Lung (tissue), 12 donors: ENCODE data around the gene TNFSF4. TPM values are rescaled to one million over a fixed set of nuclear protein-coding genes. Genes with fewer than 3 reads are reported as not detected.
"Not testable (repeated sequence)": the region's sequence is repeated elsewhere in the genome, so short reads cannot be mapped to it uniquely, and the experiment has no call there.

Experiments used
- ATAC-seq: fragments of 200-7000 bp; cut with Tn5 transposase; one replicate; pipeline ENCODE4 v1.9.1; 2020; ENCODE audit warnings: moderate number of reproducible peaks; ENCODE audit not compliant: insufficient read depth, low FRiP score
- DNase-seq, 3 donors: peaks; one replicate each; pipeline ENCODE4 v3.0.0-alpha.2; 2013 to 2017
- H3K27ac ChIP-seq, 2 donors: one replicate each; pipeline ENCODE4 v1.5.1; 2013; ENCODE audit warnings: mild to moderate bottlenecking in 2 of 2, moderate library complexity in 2 of 2, control low read depth in 1 of 2, inconsistent platforms in 1 of 2, low read depth in 1 of 2, low read length in 1 of 2
- H3K27me3 ChIP-seq, 3 donors: one replicate each; pipeline ENCODE4 v1.5.1; 2013; ENCODE audit warnings: low read length in 2 of 3; ENCODE audit not compliant: control insufficient read depth in 3 of 3, insufficient read depth in 3 of 3
- H3K36me3 ChIP-seq, 4 donors: one replicate each; pipeline ENCODE4 v1.5.1; 2013; ENCODE audit warnings: low read length in 4 of 4, mild to moderate bottlenecking in 1 of 4, moderate library complexity in 1 of 4; ENCODE audit not compliant: control insufficient read depth in 4 of 4, insufficient read depth in 4 of 4
- H3K4me1 ChIP-seq, 5 donors: one replicate each; pipeline ENCODE4 v1.5.1; 2013; ENCODE audit warnings: low read length in 5 of 5, mild to moderate bottlenecking in 2 of 5, moderate library complexity in 1 of 5; ENCODE audit not compliant: control insufficient read depth in 5 of 5, insufficient read depth in 5 of 5
- H3K4me3 ChIP-seq: one replicate; pipeline ENCODE4 v1.5.1; 2013; ENCODE audit warnings: mild to moderate bottlenecking, control low read depth, moderate library complexity
- H3K9ac ChIP-seq, 2 donors: one replicate each; pipeline ENCODE4 v1.5.1; 2013; ENCODE audit warnings: low read length in 2 of 2, control low read depth in 1 of 2; ENCODE audit not compliant: insufficient read depth in 1 of 2
- H3K9me3 ChIP-seq, 4 donors: one replicate each; pipeline ENCODE4 v1.5.1; 2013; ENCODE audit warnings: low read length in 3 of 4, mild to moderate bottlenecking in 1 of 4, moderate library complexity in 1 of 4; ENCODE audit not compliant: control insufficient read depth in 4 of 4, insufficient read depth in 3 of 4
- CTCF ChIP-seq: IDR thresholded peaks from 2 replicates; pipeline ENCODE4 v1.5.1; 2012; ENCODE audit warnings: mild to moderate bottlenecking; ENCODE audit errors: control extremely low read depth, extremely low read depth
- WGBS, 2 donors: extraction: QIAGEN DNeasy Blood & Tissue Kit; methylation state at CpG; one replicate each; pipeline ENCODE4 v1.1.7; 2013; 5-methylcytosine and 5-hydroxymethylcytosine counted together
- polyA plus RNA-seq, 2 donors: library from polyadenylated mRNA; stranded (reverse); fragments of 200-250 nt; gene quantifications; one replicate each; pipeline ENCODE4 v1.2.1, GENCODE V29; 2013
- total RNA-seq, 2 donors: library from RNA; depleted of rRNA in 1 of 2; stranded (reverse); fragments of >200 nt in 1 of 2; gene quantifications; one replicate each; pipeline ENCODE4 v1.2.1, GENCODE V29; 2014 to 2021
- donor health status: control.
- donor health status: control.
- donor health status: Bipolar disorder and iron deficiency.
- donor health status: healthy.
- donor health status: DM: yes; HTN: yes; CAD: no.

TNFSF4 gene
- total and polyA plus RNA-seq, 4 donors = 0.59 to 2.5 (median 1.1) TPM

- H3K27me3 ChIP-seq = not testable (repeated sequence)
These were observed 21.9 kb upstream of the TNFSF4 start for GRCh38 chr1:173229031-173229430.

GRCh38 chr1:173224949-173225348, 17.8 kb upstream of the TNFSF4 start:
- H3K36me3 ChIP-seq = no peaks in the 10 kb centered on the region
- peaks cover 0 to 4% (median 0%) of the 10 kb centered on the region in 4 donors for H3K9me3 ChIP-seq
- H3K4me1 ChIP-seq = no peaks in the 10 kb centered on the region
- DNase-seq = no peak
- H3K27me3 ChIP-seq = no peaks in the 10 kb centered on the region
- ATAC-seq = no peak
- H3K4me3 ChIP-seq = no peak overlapping the region
- TF ChIP-seq CTCF = no peak
- no peak overlapping the region for H3K27ac ChIP-seq
- H3K9ac ChIP-seq = no peak overlapping the region

More at GRCh38 chr1:173229031-173229430, 21.9 kb upstream of the TNFSF4 start:
- not testable (repeated sequence) for ATAC-seq, H3K4me1 ChIP-seq, H3K9me3 ChIP-seq, H3K27ac ChIP-seq, DNase-seq, H3K9ac ChIP-seq, H3K36me3 ChIP-seq, H3K4me3 ChIP-seq
- WGBS, 2 donors = 97 to 98% methylated on average over 3 of the region's 3 CpGs

GRCh38 chr1:173224280-173224892, 17.3 kb upstream of the TNFSF4 start:
- WGBS, 2 donors = 67 to 82% methylated on average over 3 of the region's 3 CpGs
- peaks cover 0 to 4% (median 0%) of the 10 kb centered on the region in 4 donors for H3K9me3 ChIP-seq

GRCh38 chr1:173223031-173223380, 15.9 kb upstream of the TNFSF4 start:
- Histone ChIP-seq H3K9me3 (peaks cover 0 to 5% (median 0%) of the 10 kb centered on the region in 4 donors), H3K9ac (no peak overlapping the region), H3K36me3 (no peaks in the 10 kb centered on the region), H3K4me1 (no peaks in the 10 kb centered on the region), H3K4me3 (no peak overlapping the region), H3K27me3 (no peaks in the 10 kb centered on the region), H3K27ac (no peak overlapping the region)
- DNase-seq (no peak), ATAC-seq (no peak)
- no peak for TF ChIP-seq CTCF

More at GRCh38 chr1:173224280-173224892, 17.3 kb upstream of the TNFSF4 start:
- TF ChIP-seq CTCF = no peak
- Histone ChIP-seq H3K27me3 (no peaks in the 10 kb centered on the region), H3K4me1 (no peaks in the 10 kb centered on the region), H3K27ac (no peak overlapping the region), H3K36me3 (no peaks in the 10 kb centered on the region), H3K9ac (no peak overlapping the region), H3K4me3 (no peak overlapping the region)
- ATAC-seq = no peak
- no peak for DNase-seq
